Measurements from ENCODE around the gene PRDM16.

The PRDM16 gene

DNA sequence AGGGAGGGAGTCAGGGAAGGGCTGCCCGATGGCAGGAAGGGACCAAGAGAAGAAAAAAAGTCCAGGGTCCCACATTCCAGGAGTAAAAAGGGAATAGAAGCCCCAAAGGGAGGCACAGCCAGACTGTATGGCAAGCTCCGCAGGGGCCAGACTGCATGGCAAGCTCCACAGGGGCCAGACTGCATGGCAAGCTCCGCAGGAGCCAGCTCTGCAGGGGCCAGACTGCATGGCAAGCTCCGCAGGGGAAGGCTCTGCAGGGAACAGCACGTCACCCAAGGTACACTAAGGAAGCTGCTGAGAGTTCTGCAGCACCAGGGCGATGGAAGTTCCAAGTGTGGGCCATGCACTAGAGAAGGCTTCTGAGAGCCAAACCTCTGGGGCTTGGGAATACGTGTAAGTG is 228.8 kb downstream of the PRDM16 start:
- DNase-seq (ENCODE audit: low read depth, low spot score): no peak

DNA sequence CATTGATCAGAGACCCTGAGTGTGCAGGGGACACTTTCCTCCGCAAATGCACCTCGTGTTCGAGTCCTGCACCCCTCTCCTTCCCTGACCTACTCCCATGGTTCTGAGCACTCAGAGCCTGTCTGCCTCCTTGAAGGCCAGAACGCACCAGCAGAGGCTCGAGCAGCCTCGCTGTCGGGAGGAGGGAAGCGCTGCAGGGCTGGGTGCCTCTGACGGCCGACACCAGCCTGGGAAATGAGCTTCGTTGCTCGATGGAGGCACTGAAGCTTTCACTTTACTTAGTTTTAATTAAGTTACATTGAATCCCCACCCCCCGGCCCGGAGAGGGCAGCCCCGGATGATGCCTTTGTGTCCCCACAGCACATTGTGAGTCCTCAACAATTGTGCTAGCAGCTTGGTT is 229.2 kb downstream of the PRDM16 start:
- no peak for DNase-seq (ENCODE audit: low read depth, low spot score)

DNA sequence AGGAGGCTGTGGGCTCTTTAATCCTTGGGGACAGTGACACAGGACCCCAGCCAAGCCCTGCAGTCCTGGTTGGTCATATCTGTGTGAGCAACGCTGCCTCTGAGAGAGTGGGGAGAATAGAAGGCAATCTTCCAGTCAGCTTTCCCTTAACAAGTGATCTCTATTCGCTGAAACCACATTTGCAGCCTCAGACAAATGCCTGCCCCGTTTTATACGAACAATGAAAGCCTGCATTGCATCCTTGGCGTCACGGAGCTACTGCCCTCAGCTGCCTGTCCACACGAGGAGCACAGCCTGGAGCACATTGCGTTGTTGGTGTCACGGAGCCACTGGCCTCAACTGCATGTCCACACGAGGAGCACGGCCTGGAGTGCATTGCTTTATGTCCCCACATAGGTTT is 235.2 kb downstream of the PRDM16 start:
- DNase-seq (ENCODE audit: low read depth, low spot score): no peak

DNA sequence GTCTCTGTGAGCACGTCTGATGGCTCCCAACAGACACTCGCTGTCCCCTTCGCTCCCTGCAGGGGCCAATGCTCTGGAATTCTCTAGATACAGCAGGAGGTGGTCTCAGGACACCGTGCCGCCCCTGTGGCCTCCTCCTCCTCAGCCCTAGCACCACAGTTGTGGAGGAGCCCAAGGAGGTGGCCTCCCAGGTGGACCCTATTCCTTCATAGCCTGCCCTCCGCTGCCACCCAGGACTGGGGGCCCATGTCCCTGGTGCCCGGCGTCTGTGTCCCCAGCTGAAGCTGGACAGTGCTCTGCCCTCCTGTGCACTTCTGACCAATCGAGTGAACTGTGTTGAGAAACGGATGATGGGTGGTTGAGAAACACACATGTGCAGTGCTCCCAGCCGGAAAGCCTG is 235.7 kb downstream of the PRDM16 start:
- no peak for DNase-seq (ENCODE audit: low read depth, low spot score)

DNA sequence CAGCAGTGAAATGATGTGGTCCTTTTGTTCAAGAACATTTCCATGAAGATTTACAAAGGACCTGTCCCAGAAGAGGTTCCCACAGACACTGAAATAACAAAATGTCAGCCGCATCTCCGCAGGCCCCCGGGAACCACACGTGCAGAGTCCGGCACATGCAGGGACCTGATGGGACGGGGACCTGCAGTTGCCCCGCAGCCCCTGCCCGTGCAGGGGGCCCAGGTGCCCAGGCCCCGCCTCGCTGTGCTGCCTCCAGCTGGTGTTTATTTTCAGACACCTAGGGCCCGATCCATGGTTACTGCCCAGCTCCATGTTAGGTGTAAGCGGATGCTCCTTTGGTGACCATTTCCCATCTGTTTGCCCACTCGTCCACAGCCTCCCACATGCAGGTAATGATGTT is 236.2 kb downstream of the PRDM16 start:
- no peak for DNase-seq (ENCODE audit: low read depth, low spot score)

DNA sequence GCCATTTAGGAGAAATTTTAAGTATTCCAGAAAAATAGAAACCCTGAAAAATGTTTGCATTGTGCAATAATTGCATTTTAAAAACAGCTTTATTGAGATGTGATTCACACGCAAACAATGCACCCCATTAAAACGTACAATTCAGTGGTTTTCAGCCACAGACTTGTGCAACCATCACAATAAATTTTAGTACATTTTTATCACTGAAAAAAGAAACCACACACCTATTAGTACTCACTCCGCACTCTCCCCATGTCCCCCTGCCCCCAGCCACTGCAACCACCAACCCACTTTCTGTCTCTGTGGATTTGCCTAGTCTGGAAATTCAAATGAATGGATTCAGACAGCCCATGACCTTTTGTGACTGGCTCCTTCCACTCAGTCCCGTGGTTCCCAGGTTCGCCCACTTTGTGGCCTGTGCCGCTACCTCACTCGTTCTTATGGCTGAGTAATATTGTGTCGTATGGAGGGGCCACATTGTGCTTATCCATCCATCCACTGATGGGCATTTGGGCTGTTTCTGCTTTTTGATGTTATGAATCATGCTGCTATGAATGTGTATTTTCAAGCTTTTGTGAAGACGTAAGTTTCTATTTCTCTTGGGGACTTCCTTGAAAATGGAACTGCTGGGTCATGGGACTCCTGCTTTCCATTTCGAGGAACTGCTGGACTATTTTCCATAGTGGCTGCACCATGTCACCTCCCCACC is 237.7 kb downstream of the PRDM16 start:
- no peak for DNase-seq (ENCODE audit: low read depth, low spot score)

DNA sequence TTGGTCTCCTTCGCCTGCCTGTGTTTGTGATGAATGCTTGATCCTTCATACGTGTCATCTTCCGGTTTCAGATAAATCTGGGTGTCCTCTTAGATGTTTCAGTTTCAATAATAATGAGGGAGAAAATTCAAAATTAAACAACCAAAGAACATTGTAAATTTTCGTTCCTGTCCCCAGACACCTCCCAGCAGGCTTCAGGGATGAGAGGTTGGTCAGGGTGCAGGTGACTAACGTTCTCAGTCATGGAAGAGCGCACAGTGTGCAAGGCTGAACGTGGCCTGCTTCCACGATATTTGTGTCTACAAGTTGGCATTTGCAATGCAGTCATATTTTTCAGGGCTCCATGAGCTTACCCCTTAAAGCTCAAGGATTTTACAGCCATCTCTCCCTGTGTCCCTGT is 238.4 kb downstream of the PRDM16 start:
- DNase-seq (ENCODE audit: low read depth, low spot score): no peak

DNA sequence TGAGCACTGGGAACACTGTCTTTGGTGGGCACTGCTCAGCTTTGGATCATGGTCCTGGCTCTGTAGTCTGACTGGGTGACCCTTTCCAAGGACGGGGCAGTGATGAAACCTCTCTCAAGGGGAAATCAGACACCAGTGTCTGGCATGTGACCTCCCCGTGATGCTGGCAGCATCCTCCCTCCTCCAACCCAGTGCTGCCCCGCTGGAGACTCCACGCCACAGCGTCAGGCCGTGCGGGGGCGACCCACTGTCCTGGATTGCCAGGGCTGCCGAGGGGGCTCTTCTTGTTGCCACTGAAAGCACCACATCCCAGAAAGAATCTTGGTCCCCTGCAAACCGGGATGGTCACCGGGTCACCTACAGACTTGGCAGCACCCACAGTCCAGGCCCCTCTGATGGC is 239.1 kb downstream of the PRDM16 start:
- no peak for DNase-seq (ENCODE audit: low read depth, low spot score)

DNA sequence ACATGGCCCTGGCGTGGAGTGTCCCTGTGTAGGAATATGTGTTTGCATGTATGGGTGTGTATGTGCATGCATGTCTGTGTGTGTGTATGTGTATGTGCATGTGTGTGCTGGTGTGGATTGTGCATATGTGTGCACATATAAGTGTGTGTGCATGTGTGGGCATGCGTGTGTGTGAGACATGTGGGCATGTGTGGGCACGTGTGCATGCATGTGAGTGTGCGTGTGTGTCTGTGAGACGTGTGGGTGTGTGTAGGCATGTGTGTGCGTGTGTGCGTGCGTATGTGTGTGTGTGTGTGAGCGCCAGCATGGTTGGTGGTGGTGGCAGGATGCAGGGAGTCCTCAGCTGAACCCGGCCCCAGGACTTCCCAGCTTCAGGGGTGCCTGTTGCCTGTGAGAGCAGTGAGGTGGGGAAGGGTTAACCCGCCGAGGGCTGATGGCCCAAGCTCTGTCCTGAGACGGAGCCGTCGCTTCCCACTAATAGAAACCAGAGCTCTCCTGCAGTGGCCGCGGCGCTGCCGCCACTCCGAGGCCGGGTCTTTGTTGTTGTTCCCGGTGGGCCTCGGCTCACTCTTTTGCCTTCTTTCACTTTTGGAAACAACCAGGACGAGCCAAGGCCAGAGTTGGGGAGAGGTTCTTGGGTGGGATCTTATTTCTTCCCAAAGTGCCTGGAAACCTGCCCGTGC is 241.9 kb downstream of the PRDM16 start:
- no peak for DNase-seq (ENCODE audit: low read depth, low spot score)

DNA sequence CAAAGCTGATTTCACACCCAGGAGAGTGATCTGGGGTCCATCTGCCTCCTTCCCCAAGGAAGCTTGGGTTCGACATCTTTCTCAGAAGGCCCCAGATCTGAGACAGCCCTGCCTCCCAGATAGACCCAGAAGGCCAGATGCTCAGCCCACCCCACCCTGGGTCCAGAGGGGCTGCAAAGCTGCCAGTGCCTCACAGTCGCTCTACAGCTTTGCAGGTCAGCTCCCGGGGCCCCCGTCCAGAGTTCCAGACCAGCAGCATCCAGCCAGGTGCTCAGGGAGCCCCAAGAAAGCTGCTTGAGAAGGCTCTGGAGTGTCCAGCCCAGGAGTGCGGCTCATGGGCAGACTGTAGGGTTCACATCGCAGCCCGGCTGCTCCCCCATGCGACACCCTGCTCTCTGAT is 242.7 kb downstream of the PRDM16 start:
- DNase-seq (ENCODE audit: low read depth, low spot score): no peak

DNA sequence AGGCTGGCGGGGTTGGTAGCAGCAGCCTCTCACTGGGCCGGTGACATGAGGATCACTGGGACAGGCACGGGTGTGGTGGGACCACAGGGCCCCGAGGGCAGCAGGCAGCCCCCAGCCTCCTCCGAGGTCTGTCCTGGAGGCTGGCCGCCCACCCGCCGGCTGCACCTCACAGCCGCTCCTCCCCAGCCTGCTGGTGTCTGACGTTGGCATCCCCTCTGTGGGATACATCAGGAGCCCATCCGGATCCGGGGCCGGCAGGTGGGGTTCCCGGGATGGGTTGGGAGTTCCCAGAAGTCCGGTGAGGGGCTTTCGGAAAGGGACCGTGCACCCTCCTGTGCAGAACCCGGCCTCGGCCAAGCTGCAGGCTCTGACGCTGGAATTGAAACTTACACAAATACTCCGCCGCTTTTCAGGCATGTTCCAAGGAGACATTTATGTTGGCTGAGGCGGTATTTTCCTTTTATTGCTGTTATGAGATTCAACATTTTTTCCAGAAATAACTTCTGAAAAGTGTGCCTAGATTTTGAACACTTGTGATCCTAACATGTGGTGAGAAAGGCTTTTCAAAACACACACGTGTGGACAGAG is 243.4 kb downstream of the PRDM16 start:
- DNase-seq (ENCODE audit: low read depth, low spot score): no peak

DNA sequence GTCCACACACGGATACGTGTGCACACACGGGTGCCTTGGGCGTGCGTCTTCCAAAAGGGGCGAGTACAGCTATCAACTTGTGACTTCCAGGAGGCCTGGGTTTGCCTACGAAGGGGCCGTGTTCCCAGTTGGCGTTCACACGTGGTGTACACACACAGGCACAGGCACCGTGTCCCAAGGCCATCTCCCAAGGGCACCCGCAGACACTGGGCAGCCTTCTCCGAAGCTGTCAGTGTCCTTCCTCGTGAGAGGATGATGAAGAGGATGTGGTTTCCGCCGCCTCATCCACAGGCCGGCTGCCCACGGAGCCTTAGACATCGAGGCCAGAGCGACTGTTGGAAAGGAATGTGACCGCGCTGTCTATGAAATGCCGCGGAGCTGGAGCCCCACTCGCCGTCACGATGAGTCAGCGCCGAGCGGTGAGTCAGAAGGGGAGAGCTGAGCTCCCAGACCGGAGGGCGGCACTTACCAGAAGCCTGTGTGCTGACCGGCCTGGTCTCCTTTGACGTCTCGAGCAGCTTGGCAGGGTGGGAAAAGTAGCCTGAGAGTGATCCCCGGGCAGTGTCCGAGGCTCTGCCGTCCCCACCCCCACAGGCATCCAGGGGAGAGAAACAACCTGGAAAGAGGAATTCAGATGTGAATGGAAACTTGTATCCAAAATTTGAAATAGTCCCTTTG is 244.0 kb downstream of the PRDM16 start:
- peak; percentile 90 for DNase-seq (ENCODE audit: low read depth, low spot score)

DNA sequence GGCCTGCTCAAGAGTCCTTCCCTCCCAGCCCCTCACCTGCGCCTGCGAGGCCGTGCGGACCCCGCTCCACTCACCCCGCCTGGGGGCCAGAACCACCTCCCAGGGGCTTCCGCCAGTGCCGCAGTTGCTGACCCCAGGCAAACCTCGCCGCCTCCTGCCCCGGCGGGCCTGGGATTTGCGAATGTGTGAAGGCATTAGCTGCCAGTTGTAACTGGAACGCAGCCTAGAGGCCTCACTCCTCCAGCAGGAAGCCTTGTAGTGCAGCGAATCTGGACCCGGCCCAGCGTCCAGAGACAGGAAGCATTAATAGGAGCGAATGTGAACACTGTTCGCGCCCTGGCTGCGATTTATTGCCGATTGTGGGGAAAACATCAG is 244.6 kb downstream of the PRDM16 start:
- DNase-seq (ENCODE audit: low read depth, low spot score): peak; percentile 63

DNA sequence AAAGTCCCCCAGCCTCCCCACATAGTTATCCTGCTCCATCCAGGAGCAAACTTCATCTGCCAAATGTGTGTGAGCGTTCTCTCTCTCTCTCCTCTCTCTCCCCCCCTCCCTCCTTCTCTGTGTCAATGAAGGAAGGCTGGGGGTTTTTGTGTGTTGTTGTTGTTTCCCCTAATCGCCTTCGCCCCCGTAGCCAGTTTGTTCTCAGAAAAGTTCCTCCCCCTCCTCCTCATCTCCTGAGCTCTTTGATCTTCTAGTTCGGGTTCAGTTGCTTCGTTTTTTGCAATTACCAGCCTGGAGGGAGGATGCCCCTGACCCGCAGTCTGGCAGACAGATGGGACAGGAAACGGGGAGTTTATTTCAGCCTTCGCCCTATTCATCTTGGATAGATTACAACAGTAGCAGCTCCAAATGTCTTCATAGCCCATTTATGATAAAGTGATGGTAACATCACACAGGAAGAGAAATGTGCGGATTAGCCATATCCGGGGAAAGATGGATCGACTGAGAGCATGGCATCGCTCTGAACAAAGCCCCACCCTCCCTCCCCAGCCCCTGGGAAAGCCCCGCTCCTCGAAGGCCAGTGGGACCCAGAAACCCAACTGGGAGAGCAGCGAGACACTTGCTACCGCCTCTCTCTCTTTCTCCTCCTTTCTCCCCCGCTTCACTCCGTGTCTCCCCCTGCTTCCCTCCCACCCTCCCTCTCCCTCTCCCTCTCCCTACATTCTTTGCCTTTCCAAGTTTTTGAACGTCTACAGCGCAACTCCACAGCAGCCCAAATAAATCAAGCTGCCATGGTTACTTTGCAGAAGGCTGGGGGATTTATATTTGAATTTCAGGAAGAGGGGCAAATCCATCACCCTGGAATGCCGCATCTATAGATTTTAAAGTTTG is 245.7 kb downstream of the PRDM16 start:
- no peak for DNase-seq (ENCODE audit: low read depth, low spot score)

DNA sequence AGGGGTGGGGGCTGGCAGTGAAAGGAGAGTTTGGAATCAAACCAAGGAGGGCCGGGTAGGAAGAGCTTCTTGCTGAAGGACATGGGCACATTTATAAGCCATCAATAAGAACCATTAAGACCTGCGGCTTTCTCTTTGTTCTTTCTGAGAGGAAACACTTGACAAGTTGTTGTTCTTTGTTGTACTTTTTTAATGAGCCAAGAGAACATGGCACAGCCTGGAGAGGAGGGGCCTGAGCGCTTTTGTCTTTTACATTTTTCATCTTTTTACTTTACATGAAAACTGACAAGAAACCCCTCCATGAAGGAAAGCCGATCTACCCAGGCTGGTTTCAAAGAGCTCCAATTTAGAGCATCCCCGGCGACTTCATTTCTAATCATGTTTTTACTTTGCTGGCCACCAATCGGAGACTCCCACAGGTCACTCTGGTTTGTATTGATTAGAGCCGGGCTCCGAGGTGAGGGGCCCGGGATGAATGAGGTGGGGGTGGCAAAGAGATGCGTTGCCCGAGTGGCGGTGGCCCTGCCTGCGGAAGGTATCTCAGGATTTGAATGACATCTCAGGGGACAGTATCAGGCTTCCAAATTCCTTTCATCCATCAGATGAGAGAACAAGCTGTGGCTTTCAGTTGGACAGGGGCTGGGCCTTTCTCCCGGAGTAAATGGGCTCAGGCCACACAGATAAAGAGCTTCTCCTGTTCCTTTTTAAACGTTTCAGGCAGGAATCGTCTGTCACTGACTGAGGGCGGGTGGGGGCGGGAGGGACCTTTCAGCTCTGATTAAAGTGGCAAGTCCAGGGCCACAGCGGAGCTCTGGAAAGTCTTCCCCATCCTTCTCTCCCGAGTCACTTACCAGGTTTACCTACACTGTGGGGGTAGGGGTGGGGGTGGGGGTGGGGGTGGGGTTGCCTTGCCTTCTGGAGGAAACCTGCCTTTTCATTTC is 246.7 kb downstream of the PRDM16 start:
- DNase-seq (ENCODE audit: low read depth, low spot score): no peak

DNA sequence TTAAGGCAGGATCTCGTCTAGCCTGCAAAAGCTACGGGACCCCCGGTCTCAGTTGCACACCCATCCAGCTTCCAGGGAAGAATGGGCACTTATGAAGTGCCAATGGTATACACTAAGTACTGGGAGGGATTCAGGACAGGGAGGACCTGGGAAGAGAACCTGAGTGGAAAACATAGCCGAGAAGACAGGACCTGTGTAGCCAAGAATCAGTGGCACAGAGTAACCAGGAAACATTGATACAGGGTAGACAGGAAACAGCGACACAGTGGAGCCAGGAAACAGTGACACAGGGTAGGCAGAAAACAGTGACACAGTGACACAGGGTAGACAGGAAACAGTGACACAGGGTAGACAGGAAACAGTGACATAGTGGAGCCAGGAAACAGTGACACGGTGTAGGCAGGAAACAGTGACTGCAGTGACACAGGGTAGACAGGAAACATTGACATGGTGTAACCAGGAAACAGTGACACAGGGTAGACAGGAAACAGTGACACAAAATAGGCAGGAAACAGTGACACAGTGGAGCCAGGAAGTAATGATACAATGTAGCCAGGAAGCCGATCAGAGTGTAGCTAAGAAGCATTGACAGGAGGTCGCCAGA is 247.4 kb downstream of the PRDM16 start:
- DNase-seq (ENCODE audit: low read depth, low spot score): no peak

DNA sequence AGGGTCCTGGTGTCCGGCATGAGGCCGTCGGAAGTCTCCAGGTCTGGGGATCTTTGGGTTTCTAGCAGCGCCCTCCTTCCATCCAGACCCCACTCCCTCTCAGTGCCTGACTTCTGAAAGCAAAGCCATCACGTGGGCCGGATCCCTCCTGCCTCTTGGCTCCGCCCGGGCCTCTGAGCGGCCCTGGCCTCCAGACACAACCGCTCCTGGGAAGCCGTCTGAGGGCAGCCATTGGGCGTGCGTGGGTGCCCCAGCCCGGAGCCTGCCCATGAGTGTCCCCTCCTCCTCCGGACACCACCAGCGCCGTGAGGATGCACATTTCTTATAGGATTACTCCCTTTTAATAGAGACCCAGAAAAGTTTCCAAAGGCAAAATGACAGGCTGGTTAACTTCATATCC is 248.5 kb downstream of the PRDM16 start:
- no peak for DNase-seq (ENCODE audit: low read depth, low spot score)

DNA sequence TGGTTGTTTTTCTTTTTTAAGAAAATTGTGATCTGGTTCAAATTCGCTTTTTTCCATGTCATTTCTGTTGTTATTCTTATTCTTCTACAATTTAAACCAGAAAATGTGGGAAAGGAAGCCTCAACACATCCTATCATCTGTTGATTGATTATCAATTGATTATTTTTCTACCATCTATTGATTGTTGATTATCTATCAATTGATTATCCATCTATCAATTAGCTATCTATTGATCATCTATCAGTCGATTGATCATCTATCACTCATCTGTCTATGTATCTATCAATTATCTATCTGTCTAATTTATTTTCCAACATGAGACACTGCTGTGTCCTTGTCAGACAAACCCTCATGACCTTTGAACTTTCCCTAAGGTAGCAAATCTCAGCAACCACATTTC is 249.3 kb downstream of the PRDM16 start:
- no peak for DNase-seq (ENCODE audit: low read depth, low spot score)

DNA sequence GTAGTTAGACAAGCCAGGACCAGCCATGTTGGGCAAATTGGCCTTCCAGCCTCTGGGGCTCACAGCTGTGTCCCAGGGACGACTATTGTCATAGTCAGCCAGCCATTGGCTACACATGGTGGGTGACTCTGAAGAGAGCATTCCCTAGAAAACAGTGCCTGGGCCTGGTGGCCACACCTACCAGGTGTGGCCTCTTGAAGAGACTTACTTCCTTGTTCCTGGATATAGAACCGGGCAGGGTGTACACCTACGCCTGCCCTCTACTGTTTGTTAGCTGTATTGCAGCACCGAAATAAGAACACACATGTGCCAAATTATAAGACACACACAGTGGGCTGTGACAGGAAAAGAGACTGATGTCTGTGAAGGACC is 250.9 kb downstream of the PRDM16 start:
- no peak for DNase-seq (ENCODE audit: low read depth, low spot score)
